T-helper 2 cell treated with Interferon-gamma antibody and Interleukin-4, amounts not matched to agents 100 ng/mL and 5 ng/mL, for 36 hours (primary cell): ENCODE data around the gene ADAMTS10. TPM values are rescaled to one million over a fixed set of nuclear protein-coding genes. Genes with fewer than 3 reads are reported as not detected.
"Not testable (repeated sequence)": the region's sequence is repeated elsewhere in the genome, so short reads cannot be mapped to it uniquely, and the experiment has no call there.

ENCODE experiments used
- intact Hi-C: fragments of 100-400 bp; cut with micrococcal nuclease; formaldehyde crosslinking; loops from one replicate; pipeline ENCODE4 v1.15.1; 2023
- total RNA-seq: library from RNA; stranded (reverse); gene quantifications from 2 replicates; pipeline ENCODE4 v1.2.3, GENCODE V29; 2022

ADAMTS10 gene
- total RNA-seq, 1 donor from 2014 or later: 6.4 TPM

- intact Hi-C loops: not testable (repeated sequence)
These were observed 45.6 kb downstream of the ADAMTS10 start for GRCh38 chr19:8564866-8565265.

GRCh38 chr19:8561075-8561764 is 49.3 kb downstream of the ADAMTS10 start:
- intact Hi-C loops: no loop called here

- intact Hi-C loops: no loop called here
These were observed 52.2 kb downstream of the ADAMTS10 start for GRCh38 chr19:8558325-8558724.

- intact Hi-C loops: no loop called here
These were observed 52.8 kb downstream of the ADAMTS10 start for GRCh38 chr19:8557642-8558238.

- intact Hi-C loops: not testable (repeated sequence)
These were observed 56.8 kb downstream of the ADAMTS10 start for GRCh38 chr19:8553729-8554128.

- intact Hi-C loops: no loop called here
These were observed 57.7 kb downstream of the ADAMTS10 start for GRCh38 chr19:8552810-8553209.

GRCh38 chr19:8550070-8550469 is 60.4 kb downstream of the ADAMTS10 start:
- intact Hi-C loops: no loop called here

GRCh38 chr19:8545743-8546142 is 64.8 kb downstream of the ADAMTS10 start:
- intact Hi-C loops: no loop called here

- intact Hi-C loops: no loop called here
These were observed 66.3 kb downstream of the ADAMTS10 start for GRCh38 chr19:8544168-8544567.

GRCh38 chr19:8539621-8540149 is 70.8 kb downstream of the ADAMTS10 start:
- intact Hi-C loops: no loop called here

GRCh38 chr19:8537099-8537498 is 73.4 kb downstream of the ADAMTS10 start:
- intact Hi-C loops: no loop called here

GRCh38 chr19:8536282-8536681 is 74.2 kb downstream of the ADAMTS10 start:
- intact Hi-C loops: no loop called here

GRCh38 chr19:8532225-8532624 is 78.3 kb downstream of the ADAMTS10 start:
- intact Hi-C loops: no loop called here

- intact Hi-C loops: no loop called here
These were observed 79.0 kb downstream of the ADAMTS10 start for GRCh38 chr19:8531470-8531869.

Other genes with a start within 250 kb of the ADAMTS10 start
- gene ANGPTL4, start 246.6 kb downstream of the ADAMTS10 start, total RNA-seq: 0.30 and 0.36 TPM in 2 replicates
- gene RAB11B, start 220.4 kb downstream of the ADAMTS10 start, total RNA-seq: 98.3 and 99.9 TPM in 2 replicates
- gene MARCHF2, start 197.4 kb downstream of the ADAMTS10 start, total RNA-seq: 16.9 and 17.5 TPM in 2 replicates
- gene HNRNPM, start 165.7 kb downstream of the ADAMTS10 start, total RNA-seq: 323 and 328 TPM in 2 replicates
- 1.4 and 2.5 TPM in 2 replicates for gene PRAM1, start 108.1 kb downstream of the ADAMTS10 start, total RNA-seq
- 32.7 and 38.4 TPM in 2 replicates for gene ZNF414, start 96.5 kb downstream of the ADAMTS10 start, total RNA-seq
- 385 and 386 TPM in 2 replicates for gene MYO1F, start 33.3 kb downstream of the ADAMTS10 start, total RNA-seq
- not detected in 2 replicates for gene NFILZ, start 19.9 kb upstream of the ADAMTS10 start, total RNA-seq
- not detected in 2 replicates for gene ACTL9, start 88.1 kb upstream of the ADAMTS10 start, total RNA-seq
- gene OR2Z1, start 110.9 kb upstream of the ADAMTS10 start, total RNA-seq: not detected in 2 replicates
- 17.5 and 19.3 TPM in 2 replicates for gene ZNF558, start 221.6 kb upstream of the ADAMTS10 start, total RNA-seq
- not detected in 2 replicates for gene MBD3L1, start 221.7 kb upstream of the ADAMTS10 start, total RNA-seq